WTC11 (cell line): ENCODE results near the gene SFXN1.

ENCODE experiments used
- HMGA2 ChIP-seq: fragments of 250-450 bp; sonication (Bioruptor Pico); IDR thresholded peaks from 2 replicates; pipeline ENCODE4 v1.4.0; 2021; ENCODE audit warnings: mild to moderate bottlenecking, moderate library complexity
- NR2C2 ChIP-seq: sonication (generic); formaldehyde crosslinking; IDR thresholded peaks from 2 replicates; pipeline ENCODE4 v1.8.0; 2022; ENCODE audit warnings: mild to moderate bottlenecking, missing genetic modification reagents
- RELA ChIP-seq: sonication (generic); formaldehyde crosslinking; IDR thresholded peaks from 2 replicates; pipeline ENCODE4 v1.8.1; 2022; ENCODE audit warnings: missing genetic modification reagents, mild to moderate bottlenecking, borderline replicate concordance
- SP1 ChIP-seq: sonication (generic); formaldehyde crosslinking; conservative IDR thresholded peaks from 2 replicates; pipeline ENCODE4 v1.8.1; 2022; ENCODE audit warnings: missing genetic modification reagents
- TEAD4 ChIP-seq: sonication (generic); formaldehyde crosslinking; IDR thresholded peaks from 2 replicates; pipeline ENCODE4 v1.8.0; 2022; ENCODE audit warnings: mild to moderate bottlenecking, missing genetic modification reagents
- TF ChIP-seq, protein P1 (sequence below): fragments of 200-600 bp; IDR thresholded peaks from 2 replicates; pipeline ENCODE4 v1.8.0; 2022; ENCODE audit warnings: antibody characterized with exemption
- TF ChIP-seq, protein P2 (sequence below): sonication (generic); formaldehyde crosslinking; IDR thresholded peaks from 2 replicates; pipeline ENCODE4 v1.8.1; 2023; ENCODE audit warnings: mild to moderate bottlenecking, missing genetic modification reagents, moderate library complexity
- TF ChIP-seq, protein P3 (sequence below): sonication (generic); formaldehyde crosslinking; IDR thresholded peaks from 2 replicates; pipeline ENCODE4 v1.8.1; 2023; ENCODE audit warnings: mild to moderate bottlenecking, missing genetic modification reagents, borderline replicate concordance
- TF ChIP-seq, protein P4 (sequence below): fragments of 250-450 bp; sonication (Bioruptor Pico); IDR thresholded peaks from 2 replicates; pipeline ENCODE4 v1.9.0; 2021; ENCODE audit warnings: mild to moderate bottlenecking
- TF ChIP-seq, protein P5 (sequence below): sonication (generic); formaldehyde crosslinking; IDR thresholded peaks from 2 replicates; pipeline ENCODE4 v1.8.0; 2022; ENCODE audit warnings: mild to moderate bottlenecking, missing genetic modification reagents
- TF ChIP-seq, protein P6 (sequence below): sonication (generic); formaldehyde crosslinking; conservative IDR thresholded peaks from 2 replicates; pipeline ENCODE4 v1.8.1; 2022; ENCODE audit warnings: mild to moderate bottlenecking, missing genetic modification reagents
- TF ChIP-seq, protein P7 (sequence below): sonication (generic); formaldehyde crosslinking; IDR thresholded peaks from 2 replicates; pipeline ENCODE4 v1.8.1; 2022; ENCODE audit warnings: mild to moderate bottlenecking, missing genetic modification reagents, moderate library complexity, borderline replicate concordance
- TF ChIP-seq, protein P8 (sequence below): sonication (generic); formaldehyde crosslinking; IDR thresholded peaks from 2 replicates; pipeline ENCODE4 v1.8.1; 2022; ENCODE audit warnings: low read depth, missing genetic modification reagents, borderline replicate concordance
- TF ChIP-seq, protein P9 (sequence below): sonication (generic); formaldehyde crosslinking; IDR thresholded peaks from 2 replicates; pipeline ENCODE4 v1.8.1; 2022; ENCODE audit warnings: low read depth, mild to moderate bottlenecking, moderate library complexity, missing genetic modification reagents, borderline replicate concordance

DNA sequence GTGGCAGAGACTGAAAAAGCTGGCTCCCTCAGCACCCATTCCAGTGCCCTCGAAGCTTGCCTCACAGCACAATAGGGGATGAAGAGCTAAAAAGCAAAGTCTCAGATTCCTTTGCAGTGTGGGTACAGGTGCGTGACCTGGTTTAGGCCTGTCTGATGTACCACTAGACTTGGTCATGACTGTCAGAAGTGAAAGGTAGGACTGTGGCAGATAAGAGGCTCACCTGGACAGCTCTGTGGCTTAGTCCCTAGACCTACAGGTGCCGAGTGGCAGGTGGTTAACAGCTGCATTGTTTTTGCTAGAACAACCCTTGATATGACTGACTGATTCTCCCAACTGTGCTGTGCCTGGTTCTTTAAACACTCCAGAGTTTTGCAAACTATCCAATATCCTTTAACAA is 14.7 kb upstream of the SFXN1 start:
- TF ChIP-seq, protein P1, sequence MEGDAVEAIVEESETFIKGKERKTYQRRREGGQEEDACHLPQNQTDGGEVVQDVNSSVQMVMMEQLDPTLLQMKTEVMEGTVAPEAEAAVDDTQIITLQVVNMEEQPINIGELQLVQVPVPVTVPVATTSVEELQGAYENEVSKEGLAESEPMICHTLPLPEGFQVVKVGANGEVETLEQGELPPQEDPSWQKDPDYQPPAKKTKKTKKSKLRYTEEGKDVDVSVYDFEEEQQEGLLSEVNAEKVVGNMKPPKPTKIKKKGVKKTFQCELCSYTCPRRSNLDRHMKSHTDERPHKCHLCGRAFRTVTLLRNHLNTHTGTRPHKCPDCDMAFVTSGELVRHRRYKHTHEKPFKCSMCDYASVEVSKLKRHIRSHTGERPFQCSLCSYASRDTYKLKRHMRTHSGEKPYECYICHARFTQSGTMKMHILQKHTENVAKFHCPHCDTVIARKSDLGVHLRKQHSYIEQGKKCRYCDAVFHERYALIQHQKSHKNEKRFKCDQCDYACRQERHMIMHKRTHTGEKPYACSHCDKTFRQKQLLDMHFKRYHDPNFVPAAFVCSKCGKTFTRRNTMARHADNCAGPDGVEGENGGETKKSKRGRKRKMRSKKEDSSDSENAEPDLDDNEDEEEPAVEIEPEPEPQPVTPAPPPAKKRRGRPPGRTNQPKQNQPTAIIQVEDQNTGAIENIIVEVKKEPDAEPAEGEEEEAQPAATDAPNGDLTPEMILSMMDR = no peak
- TF ChIP-seq TEAD4 (no peak), NR2C2 (CRISPR knock-in tag) (no peak), HMGA2 (CRISPR knock-in tag) (no peak), RELA (no peak), SP1 (CRISPR knock-in tag) (no peak)
- TF ChIP-seq, protein P2, sequence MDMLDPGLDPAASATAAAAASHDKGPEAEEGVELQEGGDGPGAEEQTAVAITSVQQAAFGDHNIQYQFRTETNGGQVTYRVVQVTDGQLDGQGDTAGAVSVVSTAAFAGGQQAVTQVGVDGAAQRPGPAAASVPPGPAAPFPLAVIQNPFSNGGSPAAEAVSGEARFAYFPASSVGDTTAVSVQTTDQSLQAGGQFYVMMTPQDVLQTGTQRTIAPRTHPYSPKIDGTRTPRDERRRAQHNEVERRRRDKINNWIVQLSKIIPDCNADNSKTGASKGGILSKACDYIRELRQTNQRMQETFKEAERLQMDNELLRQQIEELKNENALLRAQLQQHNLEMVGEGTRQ = no peak
- TF ChIP-seq, protein P3, sequence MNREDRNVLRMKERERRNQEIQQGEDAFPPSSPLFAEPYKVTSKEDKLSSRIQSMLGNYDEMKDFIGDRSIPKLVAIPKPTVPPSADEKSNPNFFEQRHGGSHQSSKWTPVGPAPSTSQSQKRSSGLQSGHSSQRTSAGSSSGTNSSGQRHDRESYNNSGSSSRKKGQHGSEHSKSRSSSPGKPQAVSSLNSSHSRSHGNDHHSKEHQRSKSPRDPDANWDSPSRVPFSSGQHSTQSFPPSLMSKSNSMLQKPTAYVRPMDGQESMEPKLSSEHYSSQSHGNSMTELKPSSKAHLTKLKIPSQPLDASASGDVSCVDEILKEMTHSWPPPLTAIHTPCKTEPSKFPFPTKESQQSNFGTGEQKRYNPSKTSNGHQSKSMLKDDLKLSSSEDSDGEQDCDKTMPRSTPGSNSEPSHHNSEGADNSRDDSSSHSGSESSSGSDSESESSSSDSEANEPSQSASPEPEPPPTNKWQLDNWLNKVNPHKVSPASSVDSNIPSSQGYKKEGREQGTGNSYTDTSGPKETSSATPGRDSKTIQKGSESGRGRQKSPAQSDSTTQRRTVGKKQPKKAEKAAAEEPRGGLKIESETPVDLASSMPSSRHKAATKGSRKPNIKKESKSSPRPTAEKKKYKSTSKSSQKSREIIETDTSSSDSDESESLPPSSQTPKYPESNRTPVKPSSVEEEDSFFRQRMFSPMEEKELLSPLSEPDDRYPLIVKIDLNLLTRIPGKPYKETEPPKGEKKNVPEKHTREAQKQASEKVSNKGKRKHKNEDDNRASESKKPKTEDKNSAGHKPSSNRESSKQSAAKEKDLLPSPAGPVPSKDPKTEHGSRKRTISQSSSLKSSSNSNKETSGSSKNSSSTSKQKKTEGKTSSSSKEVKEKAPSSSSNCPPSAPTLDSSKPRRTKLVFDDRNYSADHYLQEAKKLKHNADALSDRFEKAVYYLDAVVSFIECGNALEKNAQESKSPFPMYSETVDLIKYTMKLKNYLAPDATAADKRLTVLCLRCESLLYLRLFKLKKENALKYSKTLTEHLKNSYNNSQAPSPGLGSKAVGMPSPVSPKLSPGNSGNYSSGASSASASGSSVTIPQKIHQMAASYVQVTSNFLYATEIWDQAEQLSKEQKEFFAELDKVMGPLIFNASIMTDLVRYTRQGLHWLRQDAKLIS (CRISPR knock-in tag) = no peak
- TF ChIP-seq, protein P4, sequence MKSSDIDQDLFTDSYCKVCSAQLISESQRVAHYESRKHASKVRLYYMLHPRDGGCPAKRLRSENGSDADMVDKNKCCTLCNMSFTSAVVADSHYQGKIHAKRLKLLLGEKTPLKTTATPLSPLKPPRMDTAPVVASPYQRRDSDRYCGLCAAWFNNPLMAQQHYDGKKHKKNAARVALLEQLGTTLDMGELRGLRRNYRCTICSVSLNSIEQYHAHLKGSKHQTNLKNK (CRISPR knock-in tag) = no peak
- TF ChIP-seq, protein P5, sequence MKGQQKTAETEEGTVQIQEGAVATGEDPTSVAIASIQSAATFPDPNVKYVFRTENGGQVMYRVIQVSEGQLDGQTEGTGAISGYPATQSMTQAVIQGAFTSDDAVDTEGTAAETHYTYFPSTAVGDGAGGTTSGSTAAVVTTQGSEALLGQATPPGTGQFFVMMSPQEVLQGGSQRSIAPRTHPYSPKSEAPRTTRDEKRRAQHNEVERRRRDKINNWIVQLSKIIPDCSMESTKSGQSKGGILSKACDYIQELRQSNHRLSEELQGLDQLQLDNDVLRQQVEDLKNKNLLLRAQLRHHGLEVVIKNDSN (CRISPR knock-in tag) = no peak
- TF ChIP-seq, protein P6, sequence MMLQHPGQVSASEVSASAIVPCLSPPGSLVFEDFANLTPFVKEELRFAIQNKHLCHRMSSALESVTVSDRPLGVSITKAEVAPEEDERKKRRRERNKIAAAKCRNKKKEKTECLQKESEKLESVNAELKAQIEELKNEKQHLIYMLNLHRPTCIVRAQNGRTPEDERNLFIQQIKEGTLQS (CRISPR knock-in tag) = no peak
- TF ChIP-seq, protein P7, sequence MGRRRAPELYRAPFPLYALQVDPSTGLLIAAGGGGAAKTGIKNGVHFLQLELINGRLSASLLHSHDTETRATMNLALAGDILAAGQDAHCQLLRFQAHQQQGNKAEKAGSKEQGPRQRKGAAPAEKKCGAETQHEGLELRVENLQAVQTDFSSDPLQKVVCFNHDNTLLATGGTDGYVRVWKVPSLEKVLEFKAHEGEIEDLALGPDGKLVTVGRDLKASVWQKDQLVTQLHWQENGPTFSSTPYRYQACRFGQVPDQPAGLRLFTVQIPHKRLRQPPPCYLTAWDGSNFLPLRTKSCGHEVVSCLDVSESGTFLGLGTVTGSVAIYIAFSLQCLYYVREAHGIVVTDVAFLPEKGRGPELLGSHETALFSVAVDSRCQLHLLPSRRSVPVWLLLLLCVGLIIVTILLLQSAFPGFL (CRISPR knock-in tag) = no peak
- TF ChIP-seq, protein P8, sequence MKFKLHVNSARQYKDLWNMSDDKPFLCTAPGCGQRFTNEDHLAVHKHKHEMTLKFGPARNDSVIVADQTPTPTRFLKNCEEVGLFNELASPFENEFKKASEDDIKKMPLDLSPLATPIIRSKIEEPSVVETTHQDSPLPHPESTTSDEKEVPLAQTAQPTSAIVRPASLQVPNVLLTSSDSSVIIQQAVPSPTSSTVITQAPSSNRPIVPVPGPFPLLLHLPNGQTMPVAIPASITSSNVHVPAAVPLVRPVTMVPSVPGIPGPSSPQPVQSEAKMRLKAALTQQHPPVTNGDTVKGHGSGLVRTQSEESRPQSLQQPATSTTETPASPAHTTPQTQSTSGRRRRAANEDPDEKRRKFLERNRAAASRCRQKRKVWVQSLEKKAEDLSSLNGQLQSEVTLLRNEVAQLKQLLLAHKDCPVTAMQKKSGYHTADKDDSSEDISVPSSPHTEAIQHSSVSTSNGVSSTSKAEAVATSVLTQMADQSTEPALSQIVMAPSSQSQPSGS = no peak
- TF ChIP-seq, protein P9, sequence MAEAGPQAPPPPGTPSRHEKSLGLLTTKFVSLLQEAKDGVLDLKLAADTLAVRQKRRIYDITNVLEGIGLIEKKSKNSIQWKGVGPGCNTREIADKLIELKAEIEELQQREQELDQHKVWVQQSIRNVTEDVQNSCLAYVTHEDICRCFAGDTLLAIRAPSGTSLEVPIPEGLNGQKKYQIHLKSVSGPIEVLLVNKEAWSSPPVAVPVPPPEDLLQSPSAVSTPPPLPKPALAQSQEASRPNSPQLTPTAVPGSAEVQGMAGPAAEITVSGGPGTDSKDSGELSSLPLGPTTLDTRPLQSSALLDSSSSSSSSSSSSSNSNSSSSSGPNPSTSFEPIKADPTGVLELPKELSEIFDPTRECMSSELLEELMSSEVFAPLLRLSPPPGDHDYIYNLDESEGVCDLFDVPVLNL (CRISPR knock-in tag) = no peak
